Upper lobe of left lung (tissue), 6 donors: ENCODE data around the gene STRADB. TPM values are rescaled to one million over a fixed set of nuclear protein-coding genes. Genes with fewer than 3 reads are reported as not detected.

Source experiments
- ATAC-seq, 2 donors: fragments of 200-7000 bp; cut with Tn5 transposase; one replicate each; pipeline ENCODE4 v1.9.1; 2022; ENCODE audit warnings: mild to moderate bottlenecking in 2 of 2, moderate library complexity in 2 of 2; ENCODE audit not compliant: low FRiP score in 2 of 2
- DNase-seq, 2 donors: peaks; one replicate each; pipeline ENCODE4 v3.0.0-alpha.2; 2019 to 2020
- H3K27ac ChIP-seq, 4 donors: fragments of 200-600 bp; sonication (generic); one replicate each; pipeline ENCODE4 v1.5.1; 2016 to 2019
- H3K27me3 ChIP-seq, 4 donors: fragments of 200-600 bp; sonication (generic); one replicate each; pipeline ENCODE4 v1.5.1; 2017 to 2019
- H3K36me3 ChIP-seq, 4 donors: fragments of 200-600 bp; sonication (generic); one replicate each; pipeline ENCODE4 v1.5.1; 2016 to 2019
- H3K4me1 ChIP-seq, 4 donors: fragments of 200-600 bp; sonication (generic); one replicate each; pipeline ENCODE4 v1.5.1; 2018 to 2019
- H3K4me3 ChIP-seq, 4 donors: fragments of 200-600 bp; sonication (generic); one replicate each; pipeline ENCODE4 v1.5.1; 2017 to 2019; ENCODE audit warnings: mild to moderate bottlenecking in 2 of 4, moderate library complexity in 1 of 4
- H3K9me3 ChIP-seq, 4 donors: fragments of 200-600 bp; sonication (generic); one replicate each; pipeline ENCODE4 v1.5.1; 2018 to 2019
- CTCF ChIP-seq, 6 experiments: fragments of 450-650 bp in 4 of 6; fragments of 200-600 bp in 2 of 6; sonication (generic) in 2 of 6; IDR thresholded peaks; one replicate each; pipeline ENCODE4 v1.5.1; 2016 to 2019; ENCODE audit warnings: antibody characterized with exemption in 6 of 6
- EP300 ChIP-seq, 4 donors: sonication (generic); formaldehyde crosslinking; IDR thresholded peaks; one replicate each; pipeline ENCODE4 v1.5.1; 2017; ENCODE audit warnings: antibody characterized with exemption in 4 of 4, control low read depth in 2 of 4
- POLR2A ChIP-seq, 4 donors: fragments of 450-650 bp; IDR thresholded peaks; one replicate each; pipeline ENCODE4 v1.5.1; 2016 to 2017; ENCODE audit warnings: antibody characterized with exemption in 4 of 4, mild to moderate bottlenecking in 2 of 4
- POLR2AphosphoS5 ChIP-seq, 2 donors: sonication (generic); formaldehyde crosslinking; IDR thresholded peaks; one replicate each; pipeline ENCODE4 v1.5.1; 2017; ENCODE audit warnings: antibody characterized with exemption in 2 of 2
- WGBS, 2 donors: methylation state at CpG; one replicate each; pipeline ENCODE4 v1.1.5; 2017 to 2018; 5-methylcytosine and 5-hydroxymethylcytosine counted together
- total RNA-seq, 6 donors: library from RNA; depleted of rRNA in 4 of 6; stranded (reverse); fragments of >200 nt in 4 of 6; gene quantifications; one replicate each; pipeline versions ENCODE4 v1.1.0 to v1.2.1, GENCODE V29; 2016 to 2021
- donor health status: DM: no; HTN: no; CAD: no; lungs with moderate emphysema.
- donor health status: DM: no; HTN: yes; CAD: no; lungs with severe emphysema.

The STRADB gene
- total RNA-seq, 6 donors from 2014 or later: 6.8 to 36.2 (median 21.7) TPM

GRCh38 chr2:201413143-201413542 lies 38.4 kb upstream of the STRADB start:
- Histone ChIP-seq H3K27ac (peak overlapping the region in 3 of 4 donors; percentile 47 to 64 (median 49)), H3K4me1 (peaks cover 19 to 46% (median 32%) of the 10 kb centered on the region in 4 donors), H3K27me3 (no peaks in the 10 kb centered on the region), H3K9me3 (no peaks in the 10 kb centered on the region), H3K36me3 (no peaks in the 10 kb centered on the region), H3K4me3 (no peak overlapping the region)
- no peak for TF ChIP-seq POLR2AphosphoS5 (IDR thresholded peaks at IDR 0.05)
- TF ChIP-seq EP300 (IDR thresholded peaks at IDR 0.05): no peak
- no peak for TF ChIP-seq POLR2A (IDR thresholded peaks at IDR 0.05)
- no peak for TF ChIP-seq CTCF (IDR thresholded peaks at IDR 0.05)
- ATAC-seq (no peak), DNase-seq (no peak)
- 19 to 43% methylated on average over 2 of the region's 2 CpGs for WGBS, 2 donors

GRCh38 chr2:201413552-201413951 lies 38.0 kb upstream of the STRADB start:
- H3K4me3 ChIP-seq: no peak overlapping the region
- H3K36me3 ChIP-seq: no peaks in the 10 kb centered on the region
- WGBS, 2 donors: 44 to 55% methylated on average over 4 of the region's 4 CpGs
- H3K27ac ChIP-seq: peak overlapping the region in 3 of 4 donors; percentile 47 to 64 (median 49)
- H3K27me3 ChIP-seq: no peaks in the 10 kb centered on the region
- H3K4me1 ChIP-seq: peaks cover 19 to 46% (median 32%) of the 10 kb centered on the region in 4 donors
- ATAC-seq (no peak), DNase-seq (no peak)
- H3K9me3 ChIP-seq: no peaks in the 10 kb centered on the region
- TF ChIP-seq POLR2A (IDR thresholded peaks at IDR 0.05): no peak
- TF ChIP-seq CTCF (IDR thresholded peaks at IDR 0.05): no peak
- TF ChIP-seq POLR2AphosphoS5 (IDR thresholded peaks at IDR 0.05): no peak
- no peak for TF ChIP-seq EP300 (IDR thresholded peaks at IDR 0.05)

- peak in 1 of 2 donors; percentile 37 for ATAC-seq
- Histone ChIP-seq H3K4me3 (no peak overlapping the region), H3K4me1 (peaks cover 19 to 44% (median 38%) of the 10 kb centered on the region in 4 donors), H3K9me3 (no peaks in the 10 kb centered on the region), H3K27ac (peak overlapping the region in 3 of 4 donors; percentile 47 to 64 (median 49)), H3K27me3 (no peaks in the 10 kb centered on the region), H3K36me3 (no peaks in the 10 kb centered on the region)
- no peak for DNase-seq
- WGBS, 2 donors: 12 to 15% methylated on average over 3 of the region's 3 CpGs
- no peak for TF ChIP-seq POLR2AphosphoS5 (IDR thresholded peaks at IDR 0.05)
- TF ChIP-seq CTCF (IDR thresholded peaks at IDR 0.05): no peak
- no peak for TF ChIP-seq POLR2A (IDR thresholded peaks at IDR 0.05)
- TF ChIP-seq EP300 (IDR thresholded peaks at IDR 0.05): no peak
Measured at GRCh38 chr2:201414099-201415023, 37.2 kb upstream of the STRADB start.

- 36 to 58% methylated on average over 2 of the region's 2 CpGs for WGBS, 2 donors
Measured at GRCh38 chr2:201415149-201415548, 36.4 kb upstream of the STRADB start.

More at GRCh38 chr2:201415149-201415548, 36.4 kb upstream of the STRADB start:
- H3K27me3 ChIP-seq: no peaks in the 10 kb centered on the region
- ATAC-seq (no peak), DNase-seq (no peak)
- peaks cover 19 to 38% (median 37%) of the 10 kb centered on the region in 4 donors for H3K4me1 ChIP-seq
- H3K27ac ChIP-seq: no peak overlapping the region
- no peaks in the 10 kb centered on the region for H3K36me3 ChIP-seq
- H3K9me3 ChIP-seq: no peaks in the 10 kb centered on the region
- no peak overlapping the region for H3K4me3 ChIP-seq
- no peak for TF ChIP-seq CTCF (IDR thresholded peaks at IDR 0.05)
- TF ChIP-seq EP300 (IDR thresholded peaks at IDR 0.05): no peak
- no peak for TF ChIP-seq POLR2A (IDR thresholded peaks at IDR 0.05)
- no peak for TF ChIP-seq POLR2AphosphoS5 (IDR thresholded peaks at IDR 0.05)
